HG03442 (cell line): ENCODE measurements around the gene ABHD16A.
A peak's percentile ranks its signal among the peaks of the same experiment; 100 is the strongest.

ENCODE experiments used
- ATAC-seq: cut with Tn5 transposase; IDR thresholded peaks from one replicate; pipeline ENCODE4 v1.9.1; 2021; ENCODE audit warnings: mild to moderate bottlenecking, moderate library complexity; ENCODE audit not compliant: unreplicated experiment

The ABHD16A gene

GRCh38 chr6:31690231-31691077 lies 12.7 kb downstream of the ABHD16A start:
- no peak for ATAC-seq

GRCh38 chr6:31689249-31690110 lies 13.6 kb downstream of the ABHD16A start:
- ATAC-seq = no peak

- no peak for ATAC-seq
Measured at GRCh38 chr6:31687860-31688693, 15.0 kb downstream of the ABHD16A start.

- ATAC-seq = no peak
Measured at GRCh38 chr6:31687321-31687720, 15.8 kb downstream of the ABHD16A start.

- ATAC-seq = no peak
Measured at GRCh38 chr6:31686483-31686882, 16.6 kb downstream of the ABHD16A start.

- ATAC-seq = no peak
Measured at GRCh38 chr6:31683591-31683990, 19.5 kb downstream of the ABHD16A start.

- ATAC-seq = no peak
Measured at GRCh38 chr6:31681135-31681671, 21.9 kb downstream of the ABHD16A start.

GRCh38 chr6:31680226-31681134 lies 22.6 kb downstream of the ABHD16A start, which contains the start of gene LY6G5C:
Gene LY6G5C, minus strand, starts transcription at chr6:31681067. Its CDS starts 694 bp downstream, at chr6:31680373.
- ATAC-seq = no peak

GRCh38 chr6:31677955-31678354 lies 25.2 kb downstream of the ABHD16A start:
- no peak for ATAC-seq

- ATAC-seq = no peak
Measured at GRCh38 chr6:31676904-31677303, 26.2 kb downstream of the ABHD16A start.

GRCh38 chr6:31676322-31676903 lies 26.7 kb downstream of the ABHD16A start:
- no peak for ATAC-seq

- ATAC-seq = no peak
Measured at GRCh38 chr6:31669676-31670075, 33.4 kb downstream of the ABHD16A start, which contains the start of gene LY6G5B. Gene LY6G5B, plus strand, starts transcription at chr6:31669976. Its CDS starts 975 bp downstream, at chr6:31670951.

- no peak for ATAC-seq
Measured at GRCh38 chr6:31666337-31666965, 36.7 kb downstream of the ABHD16A start.

- peak; percentile 83 for ATAC-seq
Measured at GRCh38 chr6:31665501-31666336, 37.4 kb downstream of the ABHD16A start, which contains the start of gene CSNK2B. Gene CSNK2B, plus strand, starts transcription at chr6:31666080. Its CDS starts 752 bp downstream, at chr6:31666832.

GRCh38 chr6:31664790-31665500 lies 38.2 kb downstream of the ABHD16A start, which contains the start of gene GPANK1:
Gene GPANK1, minus strand, starts transcription at chr6:31664997. Its CDS starts 519 bp downstream, at chr6:31664478.
- peak; percentile 27 for ATAC-seq

- no peak for ATAC-seq
Measured at GRCh38 chr6:31663961-31664789, 38.9 kb downstream of the ABHD16A start.
